ELR (cell line): ENCODE results near the gene ABCC6.
"Not testable (repeated sequence)": the region's sequence is repeated elsewhere in the genome, so short reads cannot be mapped to it uniquely, and the experiment has no call there.

Experiments
- DNase-seq: peaks from one replicate; pipeline ENCODE4 v3.0.0-alpha.2; 2015; ENCODE audit warnings: low read depth

Gene ABCC6

DNA sequence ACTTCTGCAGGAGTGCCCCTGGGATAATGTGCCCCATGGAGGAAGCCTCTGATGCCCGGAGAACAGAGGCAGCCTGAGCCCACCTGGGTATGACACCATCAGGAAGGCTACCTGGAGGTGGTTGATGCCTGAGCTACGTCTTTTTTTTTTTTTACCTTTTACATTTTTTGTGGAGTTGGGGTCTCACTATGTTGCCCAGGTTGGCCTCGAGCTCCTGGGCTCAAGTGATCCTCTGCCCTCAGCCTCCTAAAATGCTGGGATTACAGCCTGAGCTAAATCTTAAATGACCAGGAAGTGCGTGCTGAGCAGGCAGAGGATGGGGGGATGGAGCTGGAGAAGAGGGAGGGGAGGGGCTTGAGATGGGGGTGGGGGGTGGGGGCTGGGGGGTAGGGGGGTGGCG, 32.7 kb downstream of the ABCC6 start:
- DNase-seq: no peak

DNA sequence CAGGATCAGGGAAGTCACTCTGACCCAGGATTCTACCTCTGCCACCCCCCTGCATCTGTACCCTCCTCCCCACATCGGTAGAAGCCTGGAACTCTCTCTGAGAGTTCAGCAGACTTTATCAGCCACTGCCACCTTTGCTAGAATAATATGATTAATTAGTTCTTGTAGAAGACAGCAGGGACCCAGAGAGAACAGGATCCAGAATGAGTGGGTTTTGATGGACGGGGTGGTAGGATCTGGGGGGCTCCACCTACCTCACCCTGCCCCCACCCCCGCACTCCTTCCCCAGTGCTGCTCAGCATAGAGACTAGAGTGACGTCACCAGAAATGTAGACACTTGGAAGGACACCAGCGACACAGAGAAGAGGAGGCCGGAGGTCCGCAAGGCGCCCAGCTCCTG, 33.5 kb downstream of the ABCC6 start:
- DNase-seq: no peak

DNA sequence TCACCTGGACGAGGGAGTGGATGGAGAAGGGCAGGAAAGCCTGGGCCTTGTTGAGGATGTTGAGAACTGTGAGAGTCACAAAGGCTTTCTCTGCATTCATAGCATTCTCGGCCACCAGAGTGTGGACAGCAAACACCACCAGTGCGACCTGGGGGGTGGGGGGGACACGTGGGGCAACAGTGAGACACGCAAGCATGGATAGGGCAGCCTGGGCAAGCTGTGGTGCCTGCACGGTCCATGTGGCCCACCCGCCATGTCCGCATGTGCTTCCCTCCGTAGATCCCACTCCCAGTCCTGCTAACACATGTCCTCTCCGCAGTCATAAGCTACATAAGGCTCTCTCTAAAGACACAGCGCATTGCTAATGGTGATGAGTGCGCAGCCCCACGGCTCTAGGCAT, 34.5 kb downstream of the ABCC6 start:
- no peak for DNase-seq

DNA sequence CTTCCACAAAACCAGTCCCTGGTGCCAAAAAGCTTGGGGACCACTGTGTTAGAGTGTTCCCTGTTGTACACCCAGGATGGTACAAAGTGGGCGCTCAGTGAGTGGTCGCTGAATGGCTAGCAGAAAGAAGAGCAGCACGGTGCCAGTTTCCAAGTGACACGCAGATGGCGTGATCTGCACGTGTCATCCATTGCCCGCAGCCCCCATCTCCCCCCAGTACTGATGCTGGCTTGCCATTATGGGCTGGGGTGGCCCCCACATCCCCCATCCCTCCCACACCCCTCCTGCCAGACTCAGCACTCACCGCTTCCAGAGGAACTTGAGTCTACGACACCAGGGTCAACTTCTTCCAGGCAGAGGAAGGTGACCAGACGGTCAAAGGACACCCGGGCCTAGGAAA, 36.5 kb downstream of the ABCC6 start:
- no peak for DNase-seq

DNA sequence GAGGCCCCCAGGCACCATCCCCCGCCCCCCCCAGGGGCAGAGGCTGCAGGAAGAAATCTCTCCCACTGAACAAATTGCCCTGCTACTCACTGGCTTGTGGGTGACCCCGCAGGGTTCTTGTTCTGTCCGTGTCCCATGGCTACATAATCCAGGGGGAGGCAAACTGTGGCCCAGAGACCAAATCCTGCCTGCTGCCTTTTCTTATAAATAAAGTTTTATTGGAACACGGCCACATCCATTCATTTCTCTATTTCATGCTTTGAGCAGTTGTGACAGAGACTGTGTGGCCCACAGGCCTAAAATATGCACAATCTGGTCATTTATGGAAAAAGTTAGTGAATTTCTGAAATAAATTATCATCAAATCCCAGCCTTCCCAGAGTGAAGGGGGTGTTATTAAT, 38.2 kb downstream of the ABCC6 start:
- no peak for DNase-seq

DNA sequence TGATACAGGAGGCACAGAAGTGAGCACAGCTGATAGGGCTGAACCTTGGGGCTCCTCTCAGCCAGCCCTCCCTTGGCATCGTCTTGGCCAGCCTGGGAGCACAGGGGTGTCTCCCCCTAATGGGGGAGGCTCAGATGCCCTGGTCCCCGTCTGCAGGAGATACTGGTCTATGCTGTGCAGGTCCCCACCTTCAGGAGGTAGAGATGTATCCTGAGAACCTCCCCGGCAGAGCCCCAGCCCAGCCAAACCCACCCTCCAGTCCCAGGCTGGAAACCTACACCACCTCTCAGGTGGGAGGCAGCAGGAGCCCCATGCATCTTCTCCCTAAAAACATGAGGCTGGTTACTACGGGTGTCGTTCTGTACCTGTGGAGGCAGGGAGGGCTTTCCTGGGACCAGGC, 38.7 kb downstream of the ABCC6 start:
- DNase-seq: no peak

DNA sequence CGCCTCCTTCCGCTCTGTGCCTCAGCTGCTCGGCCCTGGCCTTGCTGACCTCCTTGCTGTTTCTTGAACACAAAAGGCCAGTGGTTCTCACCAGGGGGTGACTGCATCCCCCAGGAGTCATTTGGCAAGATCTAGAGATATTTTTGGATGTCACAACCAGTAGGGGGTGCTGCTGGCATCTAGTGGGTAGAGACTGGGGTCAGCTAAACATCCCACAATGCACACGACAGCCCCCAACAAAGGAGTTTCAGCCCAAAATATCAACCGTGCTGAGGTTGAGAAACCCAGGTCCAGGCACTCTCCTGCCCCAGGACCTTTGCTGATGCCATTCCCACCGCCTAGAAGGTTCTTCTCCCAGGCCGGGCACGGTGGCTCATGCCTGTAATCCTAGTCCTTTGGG, 39.7 kb downstream of the ABCC6 start:
- no peak for DNase-seq

DNA sequence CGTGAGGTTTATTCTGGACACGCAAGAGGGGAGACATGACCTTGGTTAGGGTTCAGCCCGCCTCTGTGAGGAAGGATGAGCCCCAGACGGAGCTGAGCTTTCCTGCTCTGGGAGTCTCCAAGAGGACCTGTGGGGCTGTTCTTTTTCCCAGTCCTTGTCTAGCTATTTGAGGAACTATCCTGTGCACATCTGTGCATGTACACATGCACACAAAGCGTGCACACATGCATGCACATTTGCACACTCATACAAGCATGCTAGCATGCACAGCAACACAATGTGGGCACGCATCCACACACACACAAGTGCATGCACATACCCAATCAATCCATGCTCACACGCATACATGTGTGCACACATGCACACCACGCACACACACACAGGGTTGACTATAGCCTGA, 40.4 kb downstream of the ABCC6 start:
- no peak for DNase-seq

DNA sequence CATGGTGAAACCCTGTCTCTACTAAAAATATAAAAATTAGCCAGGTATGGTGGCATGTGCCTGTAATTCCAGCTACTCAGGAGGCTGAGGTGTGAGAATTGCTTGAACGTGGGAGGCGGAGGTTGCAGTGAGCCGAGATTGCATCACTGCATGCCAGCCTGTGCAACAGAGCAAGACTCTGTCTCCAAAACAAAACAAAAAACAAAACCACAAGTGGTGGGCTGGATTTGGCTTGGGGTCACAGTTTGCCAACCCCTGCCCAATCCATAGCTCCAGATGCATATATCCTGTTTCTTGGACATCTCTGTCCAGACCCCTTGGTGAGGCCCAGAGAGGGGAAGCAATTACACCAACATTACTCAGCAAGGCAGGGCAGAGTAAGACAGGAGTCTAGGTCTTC, 41.5 kb downstream of the ABCC6 start:
- not testable (repeated sequence) for DNase-seq

DNA sequence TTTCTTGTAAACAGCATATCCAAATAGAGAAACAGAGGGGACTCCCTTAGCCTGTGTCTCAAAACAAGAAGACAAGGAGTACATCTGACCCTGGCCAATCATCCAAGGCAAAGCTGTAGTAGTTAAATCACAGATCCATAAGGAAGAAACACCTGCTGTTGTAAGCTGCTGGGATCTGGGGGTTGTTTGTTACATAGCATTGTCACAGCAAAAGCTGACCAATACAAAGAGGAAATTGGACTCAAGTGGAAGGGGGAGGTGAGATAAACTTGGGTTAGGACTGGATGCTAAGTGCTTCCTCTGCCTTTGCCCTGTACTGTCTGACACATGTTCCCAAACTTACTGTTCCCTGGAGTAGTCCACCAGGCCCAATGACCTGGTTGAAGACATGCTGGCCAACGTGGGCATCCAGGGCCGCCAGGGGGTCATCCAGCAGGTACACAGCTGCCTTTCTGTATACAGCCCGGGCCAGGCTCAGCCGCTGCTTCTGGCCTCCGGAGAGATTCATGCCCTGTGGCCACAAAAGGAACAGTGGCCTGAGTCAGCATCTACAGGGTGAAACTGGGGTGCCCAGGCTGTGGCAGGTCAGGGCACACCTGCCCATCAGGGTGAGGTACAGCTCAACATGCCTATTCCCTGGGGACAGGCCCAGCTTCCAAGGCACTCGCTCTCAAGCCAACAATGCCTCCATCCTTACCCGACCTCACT, 44.7 kb downstream of the ABCC6 start:
- DNase-seq: no peak

DNA sequence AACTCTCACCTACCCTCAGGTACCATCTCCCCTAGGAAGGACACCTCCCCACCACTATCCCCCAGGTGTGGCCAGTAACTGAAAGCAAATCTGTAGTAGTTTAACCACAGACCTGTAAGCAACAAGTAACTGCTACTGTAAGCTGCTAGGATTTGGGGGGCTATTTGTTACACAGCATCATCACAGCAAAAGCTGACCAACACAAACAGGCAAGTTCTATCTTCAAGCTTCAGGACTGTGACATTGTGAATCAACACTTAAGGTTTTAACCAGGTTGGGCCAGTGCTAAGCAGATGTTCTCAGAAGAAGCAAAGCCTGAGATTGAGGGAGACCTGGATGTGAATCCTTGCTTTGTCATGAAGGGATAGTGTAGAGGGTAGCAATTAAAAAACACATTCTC, 47.0 kb downstream of the ABCC6 start:
- DNase-seq: no peak

DNA sequence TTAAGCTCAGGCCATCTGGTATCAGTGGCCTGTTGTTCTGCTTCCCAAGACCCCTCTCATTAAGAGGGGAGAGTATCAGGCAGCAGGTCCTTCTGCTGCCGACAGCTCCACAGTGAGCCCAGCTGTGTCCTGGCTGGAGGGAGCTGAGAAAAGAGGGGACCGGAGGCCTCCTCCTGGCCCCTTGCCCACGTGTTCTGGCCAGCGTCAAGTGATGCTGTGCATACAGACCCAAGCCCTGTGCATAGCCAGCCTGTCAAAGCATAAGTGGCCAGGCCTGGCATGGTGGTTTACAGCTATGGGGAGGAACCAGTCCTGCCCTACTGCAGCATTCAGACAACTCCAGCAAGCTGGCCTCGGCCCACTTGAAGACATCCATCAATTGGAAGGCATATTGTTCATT, 48.0 kb downstream of the ABCC6 start:
- no peak for DNase-seq

DNA sequence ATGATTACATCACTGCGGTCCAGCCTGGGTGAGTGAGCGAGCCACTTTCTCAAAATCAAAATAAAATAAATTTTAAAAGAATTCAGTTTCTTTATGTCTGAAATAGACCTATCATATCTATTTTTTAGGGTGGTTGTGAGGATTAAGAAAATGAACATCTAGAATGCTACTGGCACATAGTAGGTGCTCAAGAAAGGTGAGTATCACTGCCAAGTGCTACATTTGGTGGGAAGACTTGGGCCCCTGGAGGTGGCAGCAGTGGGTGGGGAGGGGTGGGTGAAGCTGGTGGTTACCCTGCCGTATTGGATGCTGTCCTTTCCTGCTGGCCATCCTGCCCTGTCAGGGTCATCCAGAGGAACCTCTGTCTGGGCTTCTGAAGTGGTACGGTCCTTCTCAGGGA, 50.3 kb downstream of the ABCC6 start:
- DNase-seq: no peak

DNA sequence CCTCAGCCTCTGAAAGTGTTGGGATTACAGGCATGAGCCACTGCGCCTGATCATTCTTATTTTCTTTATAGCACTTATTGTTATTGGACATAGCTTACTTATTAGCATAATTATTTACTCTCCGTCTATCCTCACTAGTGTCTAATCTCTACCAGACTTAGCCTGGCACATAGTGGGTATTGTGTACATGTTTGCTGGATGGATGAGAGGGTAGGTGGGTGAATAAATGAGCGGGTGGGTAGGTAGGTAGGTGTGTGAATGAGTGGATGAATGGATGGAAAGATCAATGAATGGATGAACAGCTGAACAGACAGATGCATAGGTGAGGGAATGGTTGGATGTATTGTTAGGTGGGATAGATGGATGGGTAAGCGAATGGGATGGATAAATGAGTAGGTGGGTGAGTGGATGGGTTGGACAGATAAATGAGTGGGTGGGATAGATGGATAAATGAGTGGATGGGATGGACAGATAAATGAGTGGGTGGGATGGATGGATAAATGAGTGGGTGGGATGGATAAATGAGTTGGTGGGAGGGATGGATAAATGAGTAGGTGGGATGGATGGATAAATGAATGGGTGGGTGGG, 51.9 kb downstream of the ABCC6 start:
- DNase-seq: no peak

DNA sequence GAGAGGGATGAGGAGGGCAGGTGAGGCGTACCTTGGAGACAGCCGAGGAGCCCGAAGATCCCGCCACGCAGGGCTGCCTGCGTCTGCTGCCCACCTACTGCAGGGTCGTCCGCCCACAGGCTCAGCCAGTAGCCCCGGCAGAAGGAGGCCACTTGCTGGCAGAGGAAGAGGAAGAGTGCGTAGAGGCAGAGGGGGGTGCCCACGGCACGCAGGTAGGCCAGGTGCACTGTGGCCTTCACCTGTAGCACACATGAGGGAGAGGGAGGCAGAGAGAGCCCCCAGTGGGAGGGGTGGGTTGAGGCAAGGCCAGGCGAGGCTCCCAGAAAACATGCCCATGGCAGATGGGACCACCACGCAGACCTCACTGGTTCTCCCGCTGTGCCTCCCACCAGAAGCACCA, 53.7 kb downstream of the ABCC6 start:
- no peak for DNase-seq

DNA sequence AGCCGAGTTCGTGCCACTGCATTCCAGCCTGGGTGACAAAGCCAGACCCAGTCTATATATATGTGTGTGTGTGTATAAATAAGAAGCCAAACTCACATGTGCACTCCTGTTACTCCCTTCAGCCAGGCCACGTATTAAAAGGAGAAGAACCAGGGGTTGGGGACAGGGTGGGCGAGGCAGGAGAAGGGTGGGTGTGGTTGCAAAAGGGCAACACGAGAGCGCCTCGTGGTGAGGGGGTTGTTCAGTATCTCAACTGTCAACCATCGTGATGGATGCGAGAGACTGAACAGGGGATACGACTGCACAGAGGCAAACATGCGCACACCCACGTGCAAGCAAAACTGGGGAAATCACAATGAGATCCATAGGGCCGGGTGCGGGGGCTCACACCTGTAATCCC, 54.9 kb downstream of the ABCC6 start:
- no peak for DNase-seq

DNA sequence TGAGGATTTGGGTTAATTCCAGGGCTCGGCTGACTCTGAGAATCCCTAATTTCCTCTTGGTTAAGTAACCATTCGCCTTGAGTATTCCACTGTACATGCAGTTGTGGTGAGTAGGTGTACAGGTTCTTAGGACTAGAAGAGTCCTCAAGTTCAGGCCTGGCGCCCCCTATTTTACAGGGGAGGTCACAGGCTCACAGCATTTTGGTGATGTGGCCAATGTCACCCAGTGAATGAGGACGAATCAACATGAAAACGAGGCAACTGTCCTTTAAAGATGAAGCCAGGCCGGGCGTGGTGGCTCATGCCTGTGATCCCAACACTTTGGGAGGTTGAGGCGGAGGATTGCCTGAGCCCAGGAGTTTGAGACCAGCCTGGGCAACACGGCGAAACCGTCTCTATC, 55.4 kb downstream of the ABCC6 start:
- no peak for DNase-seq

DNA sequence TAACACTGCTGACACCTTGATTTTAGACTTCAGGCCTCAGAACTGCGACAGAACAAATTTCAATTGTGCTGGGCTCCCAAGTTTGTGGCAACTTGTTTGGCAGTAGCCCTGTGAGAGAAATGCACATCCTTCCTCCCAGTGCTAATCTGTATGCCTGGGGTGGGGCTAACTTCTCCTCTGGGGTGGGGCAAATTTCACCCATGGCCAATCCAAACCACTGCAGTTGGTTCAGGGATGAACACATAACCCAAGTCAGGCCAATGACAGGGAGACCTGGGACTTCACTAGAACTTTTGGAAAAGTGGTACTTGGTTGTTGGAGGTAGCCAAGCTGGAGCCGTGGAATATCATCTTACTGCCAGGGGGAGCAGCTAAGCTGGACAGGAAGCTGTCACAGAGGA, 56.3 kb downstream of the ABCC6 start:
- no peak for DNase-seq

DNA sequence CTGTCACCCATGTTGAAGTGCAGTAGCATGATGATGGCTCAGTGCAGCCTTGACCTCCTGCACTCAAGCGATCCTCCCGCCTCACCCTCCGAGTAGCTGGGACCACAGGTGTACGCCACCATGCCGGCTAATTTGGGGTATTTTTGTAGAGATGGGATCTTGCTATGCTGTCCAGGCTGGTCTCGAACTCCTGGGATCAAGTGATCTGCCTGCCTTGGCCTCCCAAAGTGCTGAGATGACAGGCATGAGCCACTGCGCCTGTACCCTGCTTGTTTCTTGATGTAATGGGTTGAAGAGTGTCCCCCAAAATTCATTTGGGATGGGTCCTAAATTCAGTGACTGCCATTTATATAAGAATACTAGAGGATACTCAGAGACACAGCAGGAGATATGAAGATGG, 57.2 kb downstream of the ABCC6 start:
- DNase-seq: no peak

DNA sequence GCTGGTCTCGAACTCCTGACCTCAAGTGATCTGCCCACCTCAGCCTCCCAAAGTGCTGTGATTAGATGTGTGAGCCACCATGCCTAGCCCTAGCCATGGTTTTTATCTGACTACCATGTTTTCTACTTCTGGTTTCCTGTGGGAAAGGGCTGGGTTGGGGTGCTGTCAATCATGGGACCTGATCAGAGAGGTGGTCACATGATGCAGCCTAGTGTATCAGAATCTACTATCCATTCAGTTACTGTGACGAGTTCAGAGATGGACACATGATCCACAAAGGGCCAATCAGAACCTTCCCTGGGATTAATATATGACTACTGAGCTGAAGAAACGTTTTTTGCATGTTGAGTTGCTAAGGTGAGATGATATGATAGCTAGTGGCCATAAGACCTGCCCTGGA, 59.1 kb downstream of the ABCC6 start:
- DNase-seq: no peak

DNA sequence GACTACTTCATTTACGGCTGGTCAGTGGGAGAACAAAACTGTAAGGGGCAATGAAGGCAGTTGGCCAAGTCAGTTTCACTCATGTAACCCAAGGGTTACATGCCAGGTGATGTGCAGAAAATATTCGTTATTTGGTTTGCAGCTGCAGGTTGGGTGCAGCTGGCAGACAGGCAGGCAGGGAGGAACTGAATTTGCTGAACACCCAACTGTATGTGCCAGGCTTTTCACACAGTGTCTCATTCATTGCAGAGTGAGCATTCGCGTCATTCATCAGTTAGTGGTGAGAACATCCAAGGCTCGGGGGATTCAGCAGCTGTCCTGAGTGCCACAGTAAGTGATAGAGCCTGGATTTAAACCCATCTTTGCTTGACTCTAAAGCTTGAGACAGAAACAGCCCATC, 59.7 kb downstream of the ABCC6 start:
- no peak for DNase-seq

DNA sequence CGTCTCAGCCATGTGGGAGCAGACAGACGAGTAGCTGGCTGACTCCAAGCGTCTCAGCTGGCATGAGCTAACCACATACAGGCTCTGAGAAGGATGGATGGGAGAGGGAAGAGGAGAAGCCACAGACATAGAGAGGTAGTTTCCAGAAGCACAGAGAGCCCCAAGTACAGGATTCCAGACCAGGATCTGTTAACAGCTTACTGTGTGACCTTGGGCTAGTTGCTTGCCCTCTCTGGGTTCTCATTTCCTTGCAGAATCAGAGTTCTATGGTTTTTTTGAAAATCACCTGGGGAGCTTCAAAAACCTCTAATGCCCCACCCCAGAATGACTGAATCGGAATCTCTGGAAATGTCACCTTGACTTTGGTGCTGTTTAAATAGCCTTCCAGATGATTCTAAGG, 60.2 kb downstream of the ABCC6 start:
- no peak for DNase-seq

DNA sequence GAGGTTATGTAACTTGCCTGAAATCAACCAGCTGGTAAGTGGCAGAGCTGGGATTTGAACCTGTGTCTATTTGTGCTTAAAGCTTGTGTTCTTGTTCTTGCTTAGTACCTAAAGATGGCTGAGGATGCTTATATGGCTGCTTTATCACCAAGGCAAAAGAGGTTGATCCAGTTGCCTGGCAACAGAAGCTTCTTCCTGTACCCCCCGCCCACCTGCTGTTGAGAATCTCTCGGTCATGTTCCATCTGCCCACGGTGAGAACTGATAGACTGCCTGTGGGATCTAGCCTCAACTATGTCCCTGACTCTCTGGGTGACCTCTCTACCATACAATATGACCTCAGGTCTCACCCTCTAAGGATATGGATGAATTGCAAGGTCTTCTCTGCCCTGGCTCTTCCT, 60.7 kb downstream of the ABCC6 start:
- no peak for DNase-seq

DNA sequence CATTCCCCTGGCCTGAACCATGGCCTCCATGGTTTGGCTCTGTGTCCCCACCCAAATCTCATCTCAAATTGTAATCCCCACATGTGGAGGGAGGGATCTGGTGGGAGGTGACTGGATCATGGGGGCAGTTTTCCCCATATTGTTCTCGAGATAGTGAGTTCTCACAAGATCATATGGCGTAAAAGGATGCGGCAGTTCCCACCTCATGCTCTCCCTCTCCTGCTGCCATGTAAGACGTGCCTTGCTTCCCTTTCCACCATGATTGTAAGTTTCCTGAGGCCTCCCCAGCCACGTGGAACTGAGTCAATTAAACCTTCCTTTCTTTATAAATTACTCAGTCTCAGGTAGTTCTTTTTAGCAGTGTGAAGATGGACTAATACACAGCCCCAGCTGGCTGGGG, 61.5 kb downstream of the ABCC6 start:
- not testable (repeated sequence) for DNase-seq
